ELR (cell line): ENCODE results near the gene ABHD1.
"Not testable (repeated sequence)": the region's sequence is repeated elsewhere in the genome, so short reads cannot be mapped to it uniquely, and the experiment has no call there.

Experiments used
- DNase-seq: peaks from one replicate; pipeline ENCODE4 v3.0.0-alpha.2; 2015; ENCODE audit warnings: low read depth

The ABHD1 gene

DNA sequence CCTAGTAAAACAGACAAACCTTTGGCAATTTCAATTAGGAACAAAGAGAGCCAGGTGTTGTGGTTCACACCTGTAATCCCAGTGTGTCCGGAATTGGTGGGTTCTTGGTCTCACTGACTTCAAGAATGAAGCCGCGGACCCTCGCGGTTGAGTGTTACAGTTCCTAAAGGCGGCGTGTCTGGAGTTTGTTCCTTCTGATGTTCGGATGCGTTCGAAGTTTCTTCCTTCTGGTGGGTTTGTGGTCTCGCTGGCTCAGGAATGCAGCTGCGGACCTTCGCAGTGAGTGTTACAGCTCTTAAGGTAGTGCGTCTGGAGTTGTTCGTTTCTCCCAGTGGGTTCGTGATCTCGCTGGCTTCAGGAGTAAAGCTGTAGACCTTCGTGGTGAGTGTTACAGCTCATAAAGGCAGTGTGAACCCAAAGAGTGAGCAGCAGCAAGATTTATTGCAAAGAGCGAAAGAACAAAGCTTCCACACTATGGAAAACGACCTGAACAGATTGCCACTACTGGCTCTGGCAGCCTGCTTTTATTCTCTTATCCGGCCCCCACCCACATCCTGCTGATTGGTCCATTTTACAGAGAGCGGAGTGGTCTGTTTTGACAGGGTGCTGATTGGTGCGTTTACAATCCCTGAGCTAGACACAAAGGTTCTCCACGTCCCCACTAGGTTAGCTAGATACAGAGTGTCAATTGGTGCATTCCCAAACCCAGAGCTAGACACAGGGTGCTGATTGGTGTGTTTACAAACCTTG is 12.8 kb upstream of the ABHD1 start:
- DNase-seq = not testable (repeated sequence)

DNA sequence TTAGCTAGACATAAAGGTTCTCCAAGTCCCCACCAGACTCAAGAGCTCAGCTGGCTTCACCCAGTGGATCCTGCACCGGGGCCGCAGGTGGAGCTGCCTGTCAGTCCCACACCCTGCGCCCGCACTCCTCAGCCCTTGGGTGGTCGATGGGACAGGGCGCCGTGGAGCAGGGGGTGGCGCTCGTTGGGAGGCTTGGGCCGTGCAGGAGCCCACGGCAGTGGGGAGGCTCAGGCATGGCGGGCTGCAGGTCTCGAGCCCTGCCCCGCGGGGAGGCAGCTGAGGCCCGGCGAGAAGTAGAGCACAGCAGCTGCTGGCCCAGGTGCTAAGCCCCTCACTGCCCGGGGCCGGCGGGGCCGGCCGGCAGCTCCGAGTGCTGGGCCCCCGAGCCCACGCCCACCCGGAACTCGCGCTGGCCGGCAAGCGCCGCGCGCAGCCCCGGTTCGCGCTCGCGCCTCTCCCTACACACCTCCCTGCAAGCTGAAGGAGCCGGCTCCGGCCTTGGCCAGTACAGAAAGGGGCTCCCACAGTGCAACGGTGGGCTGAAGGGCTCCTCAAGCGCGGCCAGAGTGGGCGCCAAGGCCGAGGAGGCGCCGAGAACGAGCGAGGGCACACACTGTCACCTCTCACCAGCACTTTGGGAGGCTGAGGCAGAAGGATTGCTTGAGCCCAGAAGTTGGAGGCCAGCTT is 12.1 kb upstream of the ABHD1 start:
- DNase-seq = not testable (repeated sequence)

GRCh38 chr2:27115519-27115918 is 8.1 kb upstream of the ABHD1 start:
- DNase-seq = peak; percentile 22

- DNase-seq = no peak
Observed at GRCh38 chr2:27117995-27118524, 5.6 kb upstream of the ABHD1 start.

DNA sequence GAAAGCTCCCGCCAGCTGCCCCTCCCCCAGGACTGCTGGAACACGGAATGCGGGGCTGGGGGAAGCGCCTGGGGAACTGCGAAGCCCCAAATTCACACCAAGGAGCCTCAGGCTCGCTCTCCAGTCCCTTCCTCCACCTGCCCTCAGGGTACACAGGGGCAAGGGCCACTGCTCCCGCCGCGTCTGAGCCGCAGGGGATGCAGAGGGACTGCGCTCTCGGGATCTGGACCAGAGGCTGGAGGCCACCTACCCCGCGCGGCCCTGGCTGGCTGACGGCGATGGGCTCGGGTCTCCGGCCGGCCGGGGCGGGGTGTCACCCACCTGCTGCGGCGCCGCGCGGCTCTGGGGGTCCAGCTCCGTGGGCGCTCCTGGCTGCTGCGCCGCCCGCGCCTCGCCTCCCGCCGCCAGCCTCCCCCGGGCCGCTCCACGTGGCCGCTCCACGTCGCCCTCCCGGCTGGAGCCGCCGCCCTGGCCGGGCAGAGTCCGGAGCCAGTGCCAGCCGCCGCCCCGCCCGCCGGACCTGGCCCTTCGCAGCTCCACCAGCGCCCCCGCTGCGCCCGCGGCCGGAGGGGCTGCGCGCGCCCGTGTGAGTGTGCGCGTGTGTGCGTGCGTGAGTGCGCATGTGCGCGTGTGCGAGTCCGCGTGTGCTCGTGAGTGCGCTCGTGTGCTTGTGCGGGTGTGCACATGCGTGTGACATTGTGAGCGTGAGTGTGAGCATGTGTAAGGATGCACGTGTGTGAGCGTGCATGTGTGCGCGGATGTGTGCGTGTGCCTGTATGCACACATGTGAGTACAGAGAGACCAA is 4.9 kb upstream of the ABHD1 start, which contains the start of gene CGREF1:
TSS of gene CGREF1 (minus strand) at position 604 of the 805 bp plus-strand sequence. CDS start 14,762 bp downstream, outside the sequence.
- no peak for DNase-seq

DNA sequence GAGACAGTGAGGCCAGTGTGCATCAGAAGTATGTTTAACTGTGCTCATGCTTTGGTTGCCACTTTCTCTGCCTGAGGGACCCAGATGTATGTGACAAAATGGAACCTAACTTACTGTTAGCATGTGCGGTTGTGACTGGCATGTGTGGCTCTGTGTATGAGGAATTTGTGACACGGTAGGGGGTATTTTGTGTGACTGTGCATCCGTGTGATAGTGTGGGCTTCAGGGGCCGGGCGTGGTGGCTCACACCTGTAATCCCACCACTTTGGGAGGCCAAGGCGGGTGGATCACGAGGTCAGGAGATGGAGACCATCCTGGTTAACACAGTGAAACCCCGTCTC is 4.3 kb upstream of the ABHD1 start:
- DNase-seq = not testable (repeated sequence)

DNA sequence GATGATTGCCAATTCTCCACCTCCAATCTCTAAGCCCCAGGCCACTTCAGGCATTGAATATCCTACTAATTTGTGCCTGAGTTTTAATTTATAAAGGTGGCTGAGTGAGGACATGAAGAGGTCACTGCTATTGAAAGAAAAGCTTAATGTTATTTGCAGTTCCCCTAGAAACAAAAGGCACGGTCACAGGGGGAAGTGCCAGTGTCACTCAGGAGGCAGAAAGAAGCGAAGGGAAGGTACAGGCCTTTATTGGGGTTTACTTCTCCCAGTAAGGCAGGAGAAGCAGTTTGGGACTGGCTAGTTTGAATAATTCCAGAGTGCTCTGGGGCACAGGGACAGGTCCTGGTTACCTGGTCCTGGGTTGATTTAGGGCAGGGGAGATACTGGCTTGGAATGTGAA is 1.7 kb upstream of the ABHD1 start:
- no peak for DNase-seq

- no peak for DNase-seq
Observed at GRCh38 chr2:27122791-27123190, 824 bp upstream of the ABHD1 start.

DNA sequence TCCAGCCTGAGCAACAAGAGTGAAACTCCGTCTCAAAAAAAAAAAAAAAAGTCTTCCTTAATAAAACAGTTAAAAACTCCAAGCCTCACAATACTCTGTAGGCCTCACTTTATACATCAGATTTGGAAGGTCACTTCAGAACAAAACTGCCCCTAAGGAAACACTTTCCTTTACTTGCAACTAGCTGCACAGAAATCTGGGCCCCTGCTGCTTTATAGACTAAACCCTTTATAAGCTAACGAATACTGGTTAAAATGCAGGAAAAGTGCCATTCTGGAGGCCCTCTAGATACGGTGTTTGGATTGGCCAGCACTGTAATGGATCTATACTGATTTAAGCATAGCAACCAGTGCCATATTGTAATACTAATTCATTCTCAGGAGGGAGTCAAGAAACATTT is 1.5 kb downstream of the ABHD1 start:
- DNase-seq = no peak

DNA sequence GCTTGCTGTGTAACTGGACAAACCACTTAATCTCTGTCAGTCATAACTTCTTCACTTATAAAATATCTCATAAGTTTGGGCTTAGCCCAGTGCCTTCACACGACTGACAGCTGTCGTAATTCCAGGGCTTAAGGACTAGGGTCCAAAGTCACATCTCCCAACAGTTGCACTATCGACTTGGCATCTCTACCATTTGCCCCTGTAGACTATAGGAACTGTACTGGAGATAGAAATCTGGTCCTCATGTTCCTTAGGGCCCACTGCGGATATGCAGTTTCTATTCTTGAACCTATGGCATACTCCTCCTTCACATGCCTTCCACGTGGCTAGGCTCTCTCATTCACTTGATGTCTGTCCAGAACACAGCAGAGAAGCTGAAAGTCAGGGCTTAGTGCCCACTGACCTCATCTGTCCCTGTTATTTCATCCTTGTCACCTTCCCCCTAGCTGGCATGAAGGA is 2.7 kb downstream of the ABHD1 start:
- DNase-seq = no peak

DNA sequence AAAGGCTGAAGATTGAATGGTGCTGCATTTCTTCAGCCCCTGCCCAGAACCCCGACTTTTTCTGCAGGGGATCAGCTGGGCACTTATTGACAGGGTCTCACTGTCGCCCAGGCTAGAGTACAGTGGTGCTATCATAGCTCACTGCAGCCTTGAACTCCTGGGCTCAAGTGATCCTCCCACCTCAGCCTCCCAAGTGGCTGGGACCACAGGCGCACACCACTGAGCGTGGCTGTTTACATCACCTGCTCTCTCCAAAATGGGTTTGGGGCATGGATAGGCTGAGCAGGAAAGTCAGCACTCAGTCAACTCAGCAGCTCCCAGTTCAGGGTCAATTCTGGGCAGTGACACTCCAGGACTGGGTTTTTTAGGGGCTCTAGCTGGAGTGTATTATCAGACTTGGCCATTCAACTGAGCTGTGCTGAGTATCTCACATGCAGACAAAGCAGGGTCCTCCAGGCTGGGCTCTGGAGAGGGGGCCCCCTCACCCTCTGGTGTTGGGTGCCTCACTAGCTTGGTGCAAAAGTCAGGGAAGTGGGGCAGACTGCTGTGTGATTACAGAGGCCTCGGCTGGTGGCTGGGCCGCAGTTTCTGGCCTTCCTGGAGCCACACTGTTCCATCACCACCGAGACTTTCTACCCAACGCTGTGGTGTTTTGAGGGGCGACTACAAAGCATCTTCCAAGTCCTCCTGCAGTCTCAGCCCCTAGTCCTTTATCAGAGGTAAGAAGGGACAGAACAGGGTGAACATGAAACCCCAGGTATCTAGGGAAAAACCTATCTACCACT is 4.5 kb downstream of the ABHD1 start:
- DNase-seq = no peak

DNA sequence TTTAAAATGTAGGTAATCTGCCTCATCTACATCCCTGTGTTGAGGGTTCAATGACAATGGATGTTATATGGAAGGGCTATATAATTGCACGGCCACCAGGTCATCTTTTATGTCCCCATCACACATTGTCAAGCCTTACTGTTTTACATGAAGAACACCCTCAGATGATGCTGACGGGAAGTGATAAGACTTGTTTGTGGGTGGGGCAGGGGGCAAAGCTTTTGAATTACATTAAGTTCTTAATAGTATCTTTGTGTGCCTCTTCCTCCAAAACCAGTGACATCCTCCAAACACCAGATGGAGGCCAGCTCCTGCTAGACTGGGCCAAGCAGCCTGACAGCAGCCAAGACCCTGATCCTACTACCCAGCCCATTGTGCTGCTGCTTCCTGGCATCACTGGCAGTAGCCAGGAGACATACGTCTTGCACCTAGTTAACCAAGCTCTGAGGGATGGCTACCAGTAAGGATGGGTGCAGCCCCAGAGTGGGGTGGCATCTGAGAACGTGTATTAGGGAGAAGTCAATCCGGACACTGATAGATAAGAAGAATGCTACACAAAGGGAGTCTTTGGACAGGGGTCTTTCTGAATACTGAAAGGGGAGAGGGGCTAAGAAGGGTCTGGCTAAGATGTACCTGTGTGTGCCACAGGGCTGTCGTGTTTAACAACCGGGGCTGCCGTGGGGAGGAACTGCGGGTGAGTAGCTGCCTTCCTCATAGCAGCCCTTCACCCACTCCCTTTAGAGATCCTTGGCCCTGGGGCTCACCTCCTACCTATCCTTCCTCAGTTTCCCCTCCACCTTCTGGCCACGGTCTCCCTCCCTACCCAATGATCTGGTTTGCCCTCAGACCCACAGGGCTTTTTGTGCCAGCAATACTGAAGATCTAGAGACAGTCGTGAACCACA is 5.3 kb downstream of the ABHD1 start:
- no peak for DNase-seq

DNA sequence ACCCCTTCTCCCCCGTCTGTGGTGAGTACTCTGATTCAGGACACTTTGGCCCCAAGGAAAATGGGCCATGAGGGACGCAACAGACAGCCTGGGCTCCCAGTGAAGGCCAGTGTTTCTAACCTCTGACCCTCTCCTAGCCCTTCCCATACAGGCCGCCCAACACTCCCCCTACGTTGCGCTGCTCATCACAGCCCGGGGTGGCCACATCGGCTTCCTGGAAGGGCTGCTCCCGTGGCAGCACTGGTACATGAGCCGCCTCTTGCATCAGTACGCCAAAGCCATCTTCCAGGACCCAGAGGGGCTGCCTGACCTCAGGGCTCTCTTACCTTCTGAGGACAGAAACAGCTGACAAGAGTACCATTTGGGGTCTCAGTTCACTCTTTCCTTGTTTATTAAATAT is 6.8 kb downstream of the ABHD1 start:
- no peak for DNase-seq

DNA sequence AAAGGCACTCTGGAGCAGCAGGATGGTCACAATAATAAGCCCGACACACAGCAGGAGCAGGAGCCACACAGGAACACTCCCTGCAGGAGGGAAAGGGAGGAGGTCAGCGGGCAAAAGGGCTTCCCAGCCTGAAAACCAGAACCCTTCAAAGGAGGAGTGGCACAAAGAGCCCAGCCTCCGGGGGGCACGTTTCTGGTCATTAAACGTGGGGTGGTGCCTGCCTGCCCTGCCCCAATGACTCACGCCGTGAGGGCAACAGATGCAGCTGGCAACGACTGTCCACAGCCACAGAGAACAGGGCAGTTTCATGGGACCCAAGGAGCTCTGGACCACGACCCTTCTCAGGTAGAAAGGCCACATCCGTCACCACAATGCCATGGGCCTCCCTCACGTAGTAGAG is 7.8 kb downstream of the ABHD1 start:
- DNase-seq = no peak

GRCh38 chr2:27133195-27133875 is 9.7 kb downstream of the ABHD1 start:
- peak; percentile 19 for DNase-seq

DNA sequence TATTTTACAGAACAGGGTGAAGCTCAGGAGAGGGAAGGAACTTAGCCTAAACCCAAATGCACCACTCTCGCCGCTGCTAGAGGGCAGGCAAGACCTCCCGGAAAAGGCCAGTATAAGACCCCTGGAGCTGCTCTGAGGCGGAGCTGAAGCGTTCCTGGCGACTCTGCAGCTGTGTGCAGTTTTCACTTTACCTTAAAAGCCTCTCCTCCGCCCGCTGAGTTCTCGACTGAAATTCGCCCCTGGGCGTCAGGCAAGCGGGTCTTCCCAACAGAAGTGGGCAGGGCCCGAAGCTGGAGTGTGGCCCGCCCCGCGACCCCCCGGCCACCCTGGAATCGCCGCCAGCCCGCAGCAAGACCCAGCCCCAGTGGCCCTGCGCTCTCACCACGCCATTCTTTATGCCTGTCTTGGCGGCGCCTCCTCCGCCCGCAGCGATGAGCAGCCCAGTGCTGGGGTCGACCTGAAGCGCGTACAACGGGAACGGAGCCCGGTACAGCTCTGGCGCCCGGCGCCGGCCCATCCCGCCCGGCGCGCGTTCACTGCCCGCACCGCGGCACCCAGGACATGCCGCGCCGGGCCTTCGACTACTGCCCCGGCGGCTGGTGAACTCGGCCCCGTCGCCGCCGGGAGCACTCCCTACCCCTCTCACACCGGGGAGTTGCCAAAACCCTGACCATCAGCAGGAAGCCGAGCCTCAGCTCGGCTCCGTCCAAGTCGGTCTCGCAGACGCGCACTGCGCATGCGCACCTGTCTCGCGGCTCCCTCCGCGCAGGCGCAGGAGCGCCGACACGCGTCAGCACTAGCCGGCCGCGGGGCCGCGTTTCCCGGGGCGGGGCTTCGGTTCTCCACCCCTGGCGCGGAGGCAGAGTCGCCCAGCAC is 10.5 kb downstream of the ABHD1 start, which contains the start of gene PREB:
TSS of gene PREB (minus strand) at position 732 of the 876 bp plus-strand sequence. CDS start at position 517, 215 bp downstream.
- DNase-seq = peak; percentile 93

DNA sequence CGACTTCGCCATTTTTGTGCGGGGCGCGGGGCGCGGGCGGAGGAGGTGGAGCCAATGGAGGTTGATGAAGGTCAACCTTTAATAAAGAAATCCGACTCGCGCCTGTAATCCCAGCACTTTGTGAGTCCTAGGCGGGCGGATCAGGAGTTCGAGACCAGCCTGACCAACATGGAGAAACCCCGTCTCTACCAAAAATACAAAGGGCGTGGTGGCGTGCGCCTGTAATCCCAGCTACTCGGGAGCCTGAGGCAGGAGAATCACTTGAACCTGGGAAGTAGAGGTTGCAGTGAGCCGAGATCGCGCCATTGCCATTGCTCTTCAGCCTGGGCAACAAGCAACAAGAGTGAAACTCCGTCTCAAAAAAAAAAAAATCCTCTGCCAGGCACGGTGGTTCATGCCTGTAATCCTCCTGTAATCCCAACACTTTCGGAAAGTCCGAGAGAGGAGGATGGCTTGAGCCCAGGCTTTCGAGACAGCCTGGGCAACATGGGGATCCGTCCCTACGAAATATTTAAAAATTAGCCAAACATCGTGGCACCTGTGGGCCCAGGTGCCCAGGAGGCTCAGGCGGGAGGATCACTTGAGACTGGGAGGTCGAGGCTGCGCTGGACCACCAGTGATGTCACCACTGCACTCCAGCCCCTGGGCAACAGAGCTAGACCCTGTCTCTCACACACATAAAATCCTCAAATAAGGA is 11.3 kb downstream of the ABHD1 start:
- DNase-seq = no peak

- DNase-seq = no peak
Observed at GRCh38 chr2:27135478-27135955, 11.9 kb downstream of the ABHD1 start.
